ENCODE measurements around the gene TULP4. TPM values are rescaled to one million over a fixed set of nuclear protein-coding genes. Genes with fewer than 3 reads are reported as not detected.

TULP4 gene, protein sequence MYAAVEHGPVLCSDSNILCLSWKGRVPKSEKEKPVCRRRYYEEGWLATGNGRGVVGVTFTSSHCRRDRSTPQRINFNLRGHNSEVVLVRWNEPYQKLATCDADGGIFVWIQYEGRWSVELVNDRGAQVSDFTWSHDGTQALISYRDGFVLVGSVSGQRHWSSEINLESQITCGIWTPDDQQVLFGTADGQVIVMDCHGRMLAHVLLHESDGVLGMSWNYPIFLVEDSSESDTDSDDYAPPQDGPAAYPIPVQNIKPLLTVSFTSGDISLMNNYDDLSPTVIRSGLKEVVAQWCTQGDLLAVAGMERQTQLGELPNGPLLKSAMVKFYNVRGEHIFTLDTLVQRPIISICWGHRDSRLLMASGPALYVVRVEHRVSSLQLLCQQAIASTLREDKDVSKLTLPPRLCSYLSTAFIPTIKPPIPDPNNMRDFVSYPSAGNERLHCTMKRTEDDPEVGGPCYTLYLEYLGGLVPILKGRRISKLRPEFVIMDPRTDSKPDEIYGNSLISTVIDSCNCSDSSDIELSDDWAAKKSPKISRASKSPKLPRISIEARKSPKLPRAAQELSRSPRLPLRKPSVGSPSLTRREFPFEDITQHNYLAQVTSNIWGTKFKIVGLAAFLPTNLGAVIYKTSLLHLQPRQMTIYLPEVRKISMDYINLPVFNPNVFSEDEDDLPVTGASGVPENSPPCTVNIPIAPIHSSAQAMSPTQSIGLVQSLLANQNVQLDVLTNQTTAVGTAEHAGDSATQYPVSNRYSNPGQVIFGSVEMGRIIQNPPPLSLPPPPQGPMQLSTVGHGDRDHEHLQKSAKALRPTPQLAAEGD (N-terminal part only)
- 10 to 100 TPM; 59.8 to 99.2 (median 88.6) TPM for total RNA-seq

DNA sequence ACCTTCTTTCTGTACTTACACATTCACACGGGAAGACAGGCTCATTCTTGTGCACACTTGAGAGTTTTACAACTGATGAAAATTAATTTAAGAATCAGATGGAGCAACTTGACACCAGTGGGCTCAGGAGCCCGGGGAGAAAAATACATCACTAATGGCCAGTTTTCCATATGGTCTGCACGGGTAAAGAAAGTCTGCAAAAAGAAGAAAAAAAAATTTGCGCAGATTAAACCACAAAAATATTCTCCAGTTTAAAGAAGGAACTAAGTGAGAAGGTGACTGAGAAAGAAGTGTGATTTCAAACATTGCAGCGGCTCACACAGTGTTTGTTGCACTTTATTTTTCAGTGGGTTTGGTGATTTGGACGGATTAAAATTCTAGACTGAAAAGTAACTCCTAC, at the start of gene TULP4:
TSS of gene TULP4 (plus strand) at position 301 of the 400 bp plus-strand sequence. CDS start 1,552 bp downstream, outside the sequence.
- Histone ChIP-seq H3K27me3 (no peaks in the 10 kb centered on the region), H3K4me3 (no peak within 1 kb of the TSS), H3K27ac (no peak within 1 kb of the TSS), H3K36me3 (peaks cover 0 to 17% of the 10 kb centered on the region in 2 donors), H3K4me1 (no peaks in the 10 kb centered on the region), H3K9me3 (no peaks in the 10 kb centered on the region)
- TF ChIP-seq, protein P1, sequence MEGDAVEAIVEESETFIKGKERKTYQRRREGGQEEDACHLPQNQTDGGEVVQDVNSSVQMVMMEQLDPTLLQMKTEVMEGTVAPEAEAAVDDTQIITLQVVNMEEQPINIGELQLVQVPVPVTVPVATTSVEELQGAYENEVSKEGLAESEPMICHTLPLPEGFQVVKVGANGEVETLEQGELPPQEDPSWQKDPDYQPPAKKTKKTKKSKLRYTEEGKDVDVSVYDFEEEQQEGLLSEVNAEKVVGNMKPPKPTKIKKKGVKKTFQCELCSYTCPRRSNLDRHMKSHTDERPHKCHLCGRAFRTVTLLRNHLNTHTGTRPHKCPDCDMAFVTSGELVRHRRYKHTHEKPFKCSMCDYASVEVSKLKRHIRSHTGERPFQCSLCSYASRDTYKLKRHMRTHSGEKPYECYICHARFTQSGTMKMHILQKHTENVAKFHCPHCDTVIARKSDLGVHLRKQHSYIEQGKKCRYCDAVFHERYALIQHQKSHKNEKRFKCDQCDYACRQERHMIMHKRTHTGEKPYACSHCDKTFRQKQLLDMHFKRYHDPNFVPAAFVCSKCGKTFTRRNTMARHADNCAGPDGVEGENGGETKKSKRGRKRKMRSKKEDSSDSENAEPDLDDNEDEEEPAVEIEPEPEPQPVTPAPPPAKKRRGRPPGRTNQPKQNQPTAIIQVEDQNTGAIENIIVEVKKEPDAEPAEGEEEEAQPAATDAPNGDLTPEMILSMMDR (IDR thresholded peaks at IDR 0.05 in 4 of 5, conservative IDR thresholded peaks at IDR 0.05 in 1 of 5), result no peak
- no peak for ATAC-seq
- intact Hi-C loops (cut with DNase I; ENCODE audit: low total_unique reads), result no loop called here
- in situ Hi-C loops (cut with MboI; ENCODE audit: low sequenced_read_pairs in 4 of 4), result no loop called here
- DNase-seq, result no peak

DNA sequence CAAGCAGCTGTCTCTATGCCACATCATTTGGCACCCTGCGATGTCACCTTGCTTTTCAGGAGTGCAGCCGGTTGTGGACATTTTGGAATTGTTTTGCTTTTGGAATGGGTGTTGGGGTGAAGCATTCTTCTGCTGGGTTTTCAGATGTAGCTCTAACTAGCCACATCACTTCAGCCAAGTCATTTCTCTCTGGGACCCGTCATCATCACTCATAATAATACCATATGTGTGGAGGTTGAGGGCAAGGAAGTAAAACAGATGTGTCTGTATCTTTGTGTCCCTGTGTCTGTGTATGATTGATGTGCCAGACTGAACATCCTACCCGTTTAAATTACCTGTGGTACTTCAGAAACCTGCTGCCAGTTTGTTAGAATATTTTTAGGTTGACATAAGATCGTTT, 49.5 kb upstream of the TULP4 start:
- intact Hi-C loops (cut with DNase I; ENCODE audit: low total_unique reads), result no loop called here
- Histone ChIP-seq H3K36me3 (no peaks in the 10 kb centered on the region), H3K27ac (no peak overlapping the region), H3K9me3 (no peaks in the 10 kb centered on the region), H3K4me3 (no peak overlapping the region), H3K27me3 (no peaks in the 10 kb centered on the region), H3K4me1 (peaks cover 15 to 24% of the 10 kb centered on the region in 2 donors)
- DNase-seq (no peak), ATAC-seq (no peak)
- in situ Hi-C loops (cut with MboI; ENCODE audit: low sequenced_read_pairs in 4 of 4), result no loop called here
- TF ChIP-seq, protein P1 (IDR thresholded peaks at IDR 0.05 in 4 of 5, conservative IDR thresholded peaks at IDR 0.05 in 1 of 5), result no peak
- no peak for TF ChIP-seq POLR2A (IDR thresholded peaks at IDR 0.05)

DNA sequence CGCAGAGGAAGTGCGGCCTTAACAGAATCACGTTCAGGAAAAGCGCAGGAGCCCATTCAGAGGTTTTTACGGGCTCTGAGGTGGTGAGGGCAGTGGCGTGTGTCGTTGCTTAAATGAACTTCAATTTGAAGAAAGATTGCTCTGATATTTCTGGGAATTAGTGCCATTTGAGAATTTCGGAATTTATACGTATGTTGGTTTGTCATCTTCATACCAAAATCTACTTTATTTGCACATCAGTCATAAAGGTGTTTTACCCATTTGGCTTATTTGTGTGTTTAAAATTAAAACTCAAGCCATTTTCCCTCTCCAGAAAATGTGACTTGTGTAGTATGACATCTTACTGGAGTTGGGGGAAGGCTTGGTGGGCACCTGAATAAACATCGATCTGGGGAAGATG, 48.1 kb upstream of the TULP4 start:
- in situ Hi-C loops (cut with MboI; ENCODE audit: low sequenced_read_pairs in 4 of 4) (no loop called here), intact Hi-C loops (cut with DNase I; ENCODE audit: low total_unique reads) (no loop called here)
- no peak overlapping the region for H3K4me3 ChIP-seq
- DNase-seq (no peak), ATAC-seq (no peak)
- TF ChIP-seq POLR2A (IDR thresholded peaks at IDR 0.05), result no peak
- TF ChIP-seq, protein P1 (IDR thresholded peaks at IDR 0.05 in 4 of 5, conservative IDR thresholded peaks at IDR 0.05 in 1 of 5), result no peak
- H3K36me3 ChIP-seq, result no peaks in the 10 kb centered on the region
- H3K27ac ChIP-seq, result no peak overlapping the region
- H3K9me3 ChIP-seq, result no peaks in the 10 kb centered on the region
- peaks cover 18 to 20% of the 10 kb centered on the region in 2 donors for H3K4me1 ChIP-seq
- H3K27me3 ChIP-seq, result no peaks in the 10 kb centered on the region

DNA sequence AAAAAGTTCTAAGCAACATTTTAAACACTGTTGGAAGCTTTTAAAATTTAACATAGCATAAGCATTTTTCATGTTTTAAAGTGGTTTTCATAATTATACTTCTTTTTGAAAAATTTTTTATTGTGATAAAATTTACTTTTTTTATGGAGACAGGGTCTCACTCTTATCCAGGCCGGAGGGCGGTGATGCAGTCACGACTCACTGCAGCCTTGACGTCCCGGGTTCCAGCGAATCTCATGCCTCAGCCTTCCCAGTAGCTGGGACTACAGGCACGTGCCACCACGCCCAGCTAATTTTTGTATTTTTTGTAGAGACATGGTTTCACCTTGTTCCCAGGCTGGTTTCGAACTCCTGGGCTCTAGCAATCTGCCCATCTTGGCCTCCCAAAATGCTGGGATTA, 46.1 kb upstream of the TULP4 start:
- peaks cover 31 to 35% of the 10 kb centered on the region in 2 donors for H3K4me1 ChIP-seq
- no peak for DNase-seq
- no peak for ATAC-seq
- no peak overlapping the region for H3K4me3 ChIP-seq
- no peak for TF ChIP-seq POLR2A (IDR thresholded peaks at IDR 0.05)
- TF ChIP-seq, protein P1 (IDR thresholded peaks at IDR 0.05 in 4 of 5, conservative IDR thresholded peaks at IDR 0.05 in 1 of 5), result no peak
- H3K27ac ChIP-seq, result no peak overlapping the region
- no peaks in the 10 kb centered on the region for H3K36me3 ChIP-seq
- intact Hi-C loops (cut with DNase I; ENCODE audit: low total_unique reads) (no loop called here), in situ Hi-C loops (cut with MboI; ENCODE audit: low sequenced_read_pairs in 4 of 4) (no loop called here)
- H3K9me3 ChIP-seq, result no peaks in the 10 kb centered on the region
- H3K27me3 ChIP-seq, result no peaks in the 10 kb centered on the region

Data from gastrocnemius medialis (tissue), 4 donors.